Hypothalamus (tissue), 51 donors: ENCODE data around the gene DEDD2.
"Not testable (repeated sequence)": the region's sequence is repeated elsewhere in the genome, so short reads cannot be mapped to it uniquely, and the experiment has no call there.

Experiments
- DNase-seq, 51 donors: peaks; one replicate each; lab custom pipeline; 2025; lab: John Stamatoyannopoulos, UW

Gene DEDD2

GRCh38 chr19:42217520-42218437 is at the start of gene DEDD2:
DEDD2 (minus strand) TSS chr19:42217677; CDS start chr19:42217007, 670 bp downstream.
- peak; percentile 78 to 98 (median 94) for DNase-seq

- not testable (repeated sequence) for DNase-seq
These were observed 49.6 kb upstream of the DEDD2 start for GRCh38 chr19:42266928-42267603.

GRCh38 chr19:42266105-42266504 is 48.6 kb upstream of the DEDD2 start:
- DNase-seq, result not testable (repeated sequence)

GRCh38 chr19:42261763-42262162 is 44.3 kb upstream of the DEDD2 start:
- no peak for DNase-seq

GRCh38 chr19:42257842-42258241 is 40.4 kb upstream of the DEDD2 start:
- not testable (repeated sequence) for DNase-seq

- DNase-seq, result peak in 36 of 51 donors; percentile 20 to 84 (median 48)
These were observed 38.6 kb upstream of the DEDD2 start for GRCh38 chr19:42255766-42256745.

GRCh38 chr19:42254850-42255765 is 37.6 kb upstream of the DEDD2 start, which contains the start of gene ERF:
ERF (minus strand) TSS chr19:42255128; CDS start chr19:42254999, 129 bp downstream.
- peak; percentile 40 to 97 (median 91) for DNase-seq

GRCh38 chr19:42254089-42254849 is 36.8 kb upstream of the DEDD2 start:
- DNase-seq, result peak; percentile 34 to 93 (median 72)

- DNase-seq, result peak in 39 of 51 donors; percentile 23 to 86 (median 56)
These were observed 36.0 kb upstream of the DEDD2 start for GRCh38 chr19:42253245-42254088.

GRCh38 chr19:42252365-42253244 is 35.1 kb upstream of the DEDD2 start:
- DNase-seq, result peak; percentile 40 to 97 (median 80)

GRCh38 chr19:42251572-42252358 is 34.3 kb upstream of the DEDD2 start:
- peak in 1 of 51 donors; percentile 36 for DNase-seq

GRCh38 chr19:42250666-42251531 is 33.4 kb upstream of the DEDD2 start:
- peak in 45 of 51 donors; percentile 8 to 76 (median 49) for DNase-seq

GRCh38 chr19:42250183-42250665 is 32.7 kb upstream of the DEDD2 start:
- peak in 2 of 51 donors; percentile 52 to 54 for DNase-seq

GRCh38 chr19:42249769-42250168 is 32.3 kb upstream of the DEDD2 start:
- no peak for DNase-seq
